OCI-LY1 (cell line): ENCODE results near the gene CLEC10A.
"Not testable (repeated sequence)": the region's sequence is repeated elsewhere in the genome, so short reads cannot be mapped to it uniquely, and the experiment has no call there.

Experiments
- H2AFZ ChIP-seq: fragments of 200-600 bp; sonication (generic), shearing (Covaris generic); 2 replicates; pipeline ENCODE4 v1.6.0; 2014; ENCODE audit warnings: antibody characterized with exemption, mild to moderate bottlenecking, low read length
- H3F3A ChIP-seq: fragments of 200-600 bp; sonication (generic), shearing (Covaris generic); 2 replicates; pipeline ENCODE4 v1.6.0; 2014; ENCODE audit warnings: mild to moderate bottlenecking, antibody characterized with exemption, low read length, moderate library complexity; ENCODE audit not compliant: insufficient read depth
- H3K27ac ChIP-seq: fragments of 200-600 bp; sonication (generic); 2 replicates; pipeline ENCODE4 v1.5.1; 2014; ENCODE audit warnings: low read length, mixed run types, mild to moderate bottlenecking, low read depth; ENCODE audit not compliant: poor library complexity, severe bottlenecking
- H3K27me3 ChIP-seq: fragments of 200-600 bp; sonication (generic); 2 replicates; pipeline ENCODE4 v1.6.0; 2014; ENCODE audit warnings: antibody characterized with exemption, mild to moderate bottlenecking, low read length, moderate library complexity; ENCODE audit not compliant: insufficient read depth
- H3K36me3 ChIP-seq: fragments of 200-600 bp; sonication (generic); 2 replicates; pipeline ENCODE4 v1.6.1; 2014; ENCODE audit warnings: mild to moderate bottlenecking, antibody characterized with exemption, low read length, moderate library complexity, mixed read lengths; ENCODE audit not compliant: insufficient read depth
- H3K4me1 ChIP-seq: fragments of 200-600 bp; sonication (generic); 2 replicates; pipeline ENCODE4 v1.5.1; 2014; ENCODE audit warnings: mild to moderate bottlenecking, low read length, moderate library complexity; ENCODE audit not compliant: insufficient read depth, severe bottlenecking
- H3K4me2 ChIP-seq: fragments of 200-600 bp; sonication (generic), shearing (Covaris generic); 2 replicates; pipeline ENCODE4 v1.6.1; 2014; ENCODE audit warnings: low read length
- H3K4me3 ChIP-seq: fragments of 200-600 bp; sonication (generic); 2 replicates; pipeline ENCODE4 v1.5.1; 2014; ENCODE audit warnings: low read length, low read depth, mild to moderate bottlenecking, mixed read lengths; ENCODE audit not compliant: poor library complexity, severe bottlenecking
- H3K79me2 ChIP-seq: fragments of 200-600 bp; shearing (Covaris generic); 2 replicates; pipeline ENCODE4 v1.6.1; 2016; ENCODE audit warnings: mixed run types, low read length, mixed read lengths; ENCODE audit not compliant: insufficient read depth
- H3K9ac ChIP-seq: fragments of 200-600 bp; sonication (generic), shearing (Covaris generic); 2 replicates; pipeline ENCODE4 v1.6.1; 2014; ENCODE audit warnings: mild to moderate bottlenecking, low read length, mixed read lengths
- H3K9me2 ChIP-seq: fragments of 200-600 bp; sonication (generic), shearing (Covaris generic); 2 replicates; pipeline ENCODE4 v1.6.1; 2014; ENCODE audit warnings: low read depth, mild to moderate bottlenecking, low read length, mixed read lengths
- H3K9me3 ChIP-seq: fragments of 200-600 bp; shearing (Covaris generic); 2 replicates; pipeline ENCODE4 v1.6.1; 2014; ENCODE audit warnings: low read length, mixed read lengths
- H4K20me1 ChIP-seq: fragments of 200-600 bp; sonication (generic), shearing (Covaris generic); 2 replicates; pipeline ENCODE4 v1.6.0; 2016; ENCODE audit warnings: mild to moderate bottlenecking, low read length; ENCODE audit not compliant: insufficient read depth
- EZH2 ChIP-seq: fragments of 200-600 bp; sonication (generic), shearing (Covaris generic); IDR thresholded peaks from 2 replicates; pipeline ENCODE4 v1.8.0; 2017; ENCODE audit warnings: borderline replicate concordance, mixed run types, mild to moderate bottlenecking, antibody characterized with exemption, low read length, moderate library complexity, mixed read lengths
- TF ChIP-seq, protein P1 (sequence below): fragments of 200-600 bp; sonication (generic), shearing (Covaris generic); IDR thresholded peaks from 2 replicates; pipeline ENCODE4 v1.5.1; 2017; ENCODE audit warnings: mild to moderate bottlenecking, antibody characterized with exemption, low read length, moderate library complexity, mixed read lengths

CLEC10A gene

GRCh38 chr17:7048968-7049367 is 31.1 kb downstream of the CLEC10A start:
- no peaks in the 10 kb centered on the region for H3K79me2 ChIP-seq
- no peaks in the 10 kb centered on the region for H3F3A ChIP-seq
- TF ChIP-seq, protein P1, sequence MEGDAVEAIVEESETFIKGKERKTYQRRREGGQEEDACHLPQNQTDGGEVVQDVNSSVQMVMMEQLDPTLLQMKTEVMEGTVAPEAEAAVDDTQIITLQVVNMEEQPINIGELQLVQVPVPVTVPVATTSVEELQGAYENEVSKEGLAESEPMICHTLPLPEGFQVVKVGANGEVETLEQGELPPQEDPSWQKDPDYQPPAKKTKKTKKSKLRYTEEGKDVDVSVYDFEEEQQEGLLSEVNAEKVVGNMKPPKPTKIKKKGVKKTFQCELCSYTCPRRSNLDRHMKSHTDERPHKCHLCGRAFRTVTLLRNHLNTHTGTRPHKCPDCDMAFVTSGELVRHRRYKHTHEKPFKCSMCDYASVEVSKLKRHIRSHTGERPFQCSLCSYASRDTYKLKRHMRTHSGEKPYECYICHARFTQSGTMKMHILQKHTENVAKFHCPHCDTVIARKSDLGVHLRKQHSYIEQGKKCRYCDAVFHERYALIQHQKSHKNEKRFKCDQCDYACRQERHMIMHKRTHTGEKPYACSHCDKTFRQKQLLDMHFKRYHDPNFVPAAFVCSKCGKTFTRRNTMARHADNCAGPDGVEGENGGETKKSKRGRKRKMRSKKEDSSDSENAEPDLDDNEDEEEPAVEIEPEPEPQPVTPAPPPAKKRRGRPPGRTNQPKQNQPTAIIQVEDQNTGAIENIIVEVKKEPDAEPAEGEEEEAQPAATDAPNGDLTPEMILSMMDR: no peak
- no peak for TF ChIP-seq EZH2
- no peaks in the 10 kb centered on the region for H4K20me1 ChIP-seq
- H3K27ac ChIP-seq: no peak overlapping the region
- no peaks in the 10 kb centered on the region for H3K9me3 ChIP-seq
- no peak overlapping the region for H3K4me2 ChIP-seq
- H3K36me3 ChIP-seq: no peaks in the 10 kb centered on the region
- H3K9me2 ChIP-seq: no peaks in the 10 kb centered on the region
- H3K4me1 ChIP-seq: peaks cover 14% of the 10 kb centered on the region
- H2AFZ ChIP-seq: no peak overlapping the region
- H3K9ac ChIP-seq: no peak overlapping the region
- 0 out of 2 replicates have a peak, but pooled peaks cover 5% of the 10 kb centered on the region for H3K27me3 ChIP-seq
- no peak overlapping the region for H3K4me3 ChIP-seq

DNA sequence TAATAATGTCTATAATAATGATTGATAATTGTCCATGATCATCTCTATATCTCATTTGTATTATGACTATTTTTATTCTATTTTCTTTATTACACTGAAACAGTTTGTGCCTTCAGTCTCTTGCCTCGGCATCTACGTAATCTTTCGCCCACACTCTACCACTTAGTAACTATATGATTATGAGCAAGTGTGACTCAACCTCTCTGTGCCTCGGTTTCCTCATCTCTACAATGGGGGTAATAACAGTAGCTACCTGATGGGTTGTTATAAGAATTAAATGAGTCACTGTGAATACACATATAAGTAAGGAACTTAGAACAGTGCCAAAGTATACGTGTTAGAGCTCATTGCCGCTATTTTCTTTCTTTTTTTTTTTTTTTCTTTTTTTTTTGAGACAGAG is 32.5 kb downstream of the CLEC10A start:
- Histone ChIP-seq H3K4me1 (peaks cover 24% of the 10 kb centered on the region), H3K4me3 (no peak overlapping the region), H4K20me1 (no peaks in the 10 kb centered on the region), H3K36me3 (no peaks in the 10 kb centered on the region), H3K27ac (no peak overlapping the region), H3K9me3 (no peaks in the 10 kb centered on the region), H3K4me2 (no peak overlapping the region), H2AFZ (no peak overlapping the region), H3K27me3 (no peaks in the 10 kb centered on the region), H3F3A (no peaks in the 10 kb centered on the region), H3K9me2 (no peaks in the 10 kb centered on the region), H3K79me2 (no peaks in the 10 kb centered on the region), H3K9ac (no peak overlapping the region)
- no peak for TF ChIP-seq EZH2
- TF ChIP-seq, protein P1: no peak

DNA sequence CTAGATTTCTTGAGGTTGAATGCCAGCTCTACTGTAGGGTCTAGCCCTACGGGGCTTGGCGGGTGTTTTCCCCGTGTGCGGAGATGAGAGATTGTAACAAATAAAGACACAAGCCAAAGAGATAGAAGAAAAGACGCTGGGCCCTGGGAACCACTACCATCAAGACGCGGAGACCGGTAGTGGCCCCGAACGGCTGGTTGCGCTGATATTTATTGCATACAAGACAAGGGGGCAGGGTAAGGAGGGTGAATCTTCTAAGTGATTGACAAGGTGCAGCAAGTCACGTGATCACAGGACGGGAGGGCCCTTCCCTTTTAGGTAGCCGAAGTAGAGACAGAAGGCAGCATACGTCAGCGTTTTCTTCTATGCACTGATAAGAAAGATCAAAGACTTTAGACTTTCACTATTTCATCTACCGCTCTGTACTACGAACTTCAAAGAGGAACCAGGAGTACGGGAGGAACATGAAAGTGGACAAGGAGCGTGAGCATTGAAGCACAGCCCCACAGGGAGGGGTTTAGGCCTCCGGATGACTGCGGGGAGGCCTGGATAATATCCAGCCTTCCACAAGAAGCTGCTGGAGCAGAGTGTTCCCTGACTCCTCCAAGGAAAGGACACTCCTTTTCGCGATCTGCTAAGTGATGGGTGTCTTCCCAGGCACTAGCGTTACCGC is 33.2 kb downstream of the CLEC10A start:
- Histone ChIP-seq H3K4me3 (peak overlapping the region; percentile 41), H3K4me1 (peaks cover 24% of the 10 kb centered on the region), H3K9ac (peak overlapping the region; percentile 14; the same call in 1 of the 2 replicates), H3K4me2 (peak overlapping the region; percentile 60)
- not testable (repeated sequence) for H3K27me3 ChIP-seq, H3K27ac ChIP-seq, H3K9me3 ChIP-seq, H3F3A ChIP-seq, H3K79me2 ChIP-seq, H3K36me3 ChIP-seq, H4K20me1 ChIP-seq, H2AFZ ChIP-seq, H3K9me2 ChIP-seq
